Breast epithelium (tissue), 4 donors: Measurements from ENCODE around the gene KCNJ13. TPM values are rescaled to one million over a fixed set of nuclear protein-coding genes. Genes with fewer than 3 reads are reported as not detected.
A peak's percentile ranks its signal among the peaks of the same experiment; 100 is the strongest.

Source experiments
- DNase-seq, 2 donors: peaks; one replicate each; pipeline ENCODE4 v3.0.0-alpha.2; 2019; ENCODE audit warnings: low spot score in 2 of 2
- H3K27ac ChIP-seq, 2 donors: fragments of 200-600 bp; sonication (generic) in 1 of 2; one replicate each; pipeline ENCODE4 v1.5.1; 2016 to 2019; ENCODE audit warnings: mild to moderate bottlenecking in 1 of 2
- H3K27me3 ChIP-seq, 2 donors: fragments of 200-600 bp; sonication (generic) in 1 of 2; one replicate each; pipeline versions ENCODE4 v1.5.1 to v1.6.0; 2017 to 2019; ENCODE audit warnings: control low read depth in 1 of 2, mild to moderate bottlenecking in 1 of 2
- H3K36me3 ChIP-seq: fragments of 200-600 bp; one replicate; pipeline ENCODE4 v1.5.1; 2019
- H3K4me1 ChIP-seq, 2 donors: fragments of 200-600 bp; sonication (generic); one replicate each; pipeline ENCODE4 v1.5.1; 2016 to 2019; ENCODE audit warnings: control low read depth in 1 of 2
- H3K4me3 ChIP-seq, 3 donors: fragments of 200-600 bp; sonication (generic); 1 replicate in 2 of 3; 2 replicates in 1 of 3; pipeline ENCODE4 v1.5.1; 2016 to 2019; ENCODE audit warnings: mild to moderate bottlenecking in 3 of 3, moderate library complexity in 2 of 3
- H3K9me3 ChIP-seq, 2 donors: fragments of 200-600 bp; sonication (generic) in 1 of 2; one replicate each; pipeline ENCODE4 v1.5.1; 2016 to 2019; ENCODE audit warnings: control low read depth in 1 of 2
- CTCF ChIP-seq, 3 donors: fragments of 450-650 bp; IDR thresholded peaks; one replicate each; pipeline ENCODE4 v1.5.1; 2016 to 2017; ENCODE audit warnings: antibody characterized with exemption in 3 of 3, mild to moderate bottlenecking in 3 of 3, moderate library complexity in 3 of 3
- POLR2A ChIP-seq: fragments of 450-650 bp; IDR thresholded peaks from one replicate; pipeline ENCODE4 v1.6.1; 2016; ENCODE audit warnings: antibody characterized with exemption, mild to moderate bottlenecking, moderate library complexity
- POLR2AphosphoS5 ChIP-seq, 3 donors: sonication (generic); formaldehyde crosslinking; IDR thresholded peaks; one replicate each; pipeline ENCODE4 v1.6.1; 2017; ENCODE audit warnings: antibody characterized with exemption in 3 of 3
- intact Hi-C: fragments of 100-400 bp; cut with DNase I; formaldehyde crosslinking; loops from one replicate; pipeline ENCODE4 v1.15.1; 2023; ENCODE audit warnings: low total_unique reads
- total RNA-seq, 3 donors: library from RNA; depleted of rRNA; stranded (reverse); fragments of >200 nt; gene quantifications; one replicate each; pipeline ENCODE4 v1.1.0, GENCODE V29; 2016

KCNJ13 gene
- total RNA-seq, 3 donors from 2014 or later = 0.73 TPM; not detected in 2

DNA sequence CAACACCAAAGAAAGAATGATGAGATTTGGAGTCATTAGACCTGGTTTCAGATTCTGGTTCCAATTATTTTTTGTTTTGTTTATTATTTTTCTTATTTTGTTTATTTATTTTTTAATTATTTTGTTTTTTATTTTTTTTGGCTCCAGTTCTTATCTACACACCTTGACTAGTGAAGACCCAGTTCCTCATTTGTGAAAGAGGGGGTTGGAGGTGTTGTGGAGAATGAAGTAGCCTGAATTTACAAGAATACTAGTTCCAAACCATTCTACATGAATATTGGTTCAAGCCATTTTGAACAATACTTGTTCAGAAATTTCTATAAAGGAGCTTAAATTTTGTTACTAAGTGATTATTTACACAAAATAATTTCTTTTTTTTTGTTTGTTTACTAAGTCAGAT is 6.9 kb upstream of the KCNJ13 start:
- H3K9me3 ChIP-seq = no peaks in the 10 kb centered on the region
- no peak overlapping the region for H3K4me3 ChIP-seq
- no peak overlapping the region for H3K27ac ChIP-seq
- H3K36me3 ChIP-seq = no peaks in the 10 kb centered on the region
- no peak for TF ChIP-seq POLR2AphosphoS5 (IDR thresholded peaks at IDR 0.05)
- TF ChIP-seq CTCF (IDR thresholded peaks at IDR 0.05) = no peak
- no peak for TF ChIP-seq POLR2A
- DNase-seq = no peak
- H3K27me3 ChIP-seq = no peaks in the 10 kb centered on the region
- no peaks in the 10 kb centered on the region for H3K4me1 ChIP-seq
- intact Hi-C loops = no loop called here

DNA sequence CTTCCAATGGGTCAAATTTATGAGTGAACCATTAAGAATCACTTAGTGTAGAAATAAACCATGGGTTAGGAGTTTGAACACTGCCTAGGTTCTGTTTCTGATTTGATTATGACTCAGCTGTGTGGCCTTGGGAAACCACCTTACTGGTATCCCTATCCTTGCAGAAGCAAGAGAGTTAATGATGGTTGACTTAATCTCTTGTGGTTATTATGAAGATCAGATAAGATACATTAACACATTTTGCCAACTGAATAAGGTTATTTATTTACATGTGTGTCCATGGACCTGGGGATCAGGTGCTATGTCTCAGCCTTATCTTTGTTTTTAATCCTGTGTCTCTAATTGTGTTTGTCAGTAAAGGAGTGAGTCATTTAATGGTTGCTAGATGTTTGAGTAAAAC is 5.4 kb upstream of the KCNJ13 start:
- TF ChIP-seq POLR2A (no peak), POLR2AphosphoS5 (IDR thresholded peaks at IDR 0.05) (no peak), CTCF (IDR thresholded peaks at IDR 0.05) (no peak)
- no peak for DNase-seq
- Histone ChIP-seq H3K4me3 (no peak overlapping the region), H3K36me3 (no peaks in the 10 kb centered on the region), H3K27me3 (no peaks in the 10 kb centered on the region), H3K9me3 (no peaks in the 10 kb centered on the region), H3K4me1 (no peaks in the 10 kb centered on the region), H3K27ac (no peak overlapping the region)
- intact Hi-C loops = no loop called here

GRCh38 chr2:232779934-232780333 is 3.6 kb upstream of the KCNJ13 start:
- TF ChIP-seq POLR2A (no peak), CTCF (IDR thresholded peaks at IDR 0.05) (no peak), POLR2AphosphoS5 (IDR thresholded peaks at IDR 0.05) (no peak)
- Histone ChIP-seq H3K9me3 (no peaks in the 10 kb centered on the region), H3K27ac (peak overlapping the region in 1 of 2 donors; percentile 2), H3K4me1 (no peaks in the 10 kb centered on the region), H3K36me3 (no peaks in the 10 kb centered on the region), H3K4me3 (no peak overlapping the region), H3K27me3 (no peaks in the 10 kb centered on the region)
- no peak for DNase-seq
- intact Hi-C loops = no loop called here

- TF ChIP-seq POLR2A (no peak), CTCF (IDR thresholded peaks at IDR 0.05) (no peak), POLR2AphosphoS5 (IDR thresholded peaks at IDR 0.05) (no peak)
- H3K9me3 ChIP-seq = no peaks in the 10 kb centered on the region
- peak overlapping the region in 1 of 2 donors; percentile 2 for H3K27ac ChIP-seq
- no peaks in the 10 kb centered on the region for H3K4me1 ChIP-seq
- intact Hi-C loops = no loop called here
- H3K36me3 ChIP-seq = no peaks in the 10 kb centered on the region
- no peaks in the 10 kb centered on the region for H3K27me3 ChIP-seq
- H3K4me3 ChIP-seq = no peak overlapping the region
- DNase-seq = no peak
These were observed 3.1 kb upstream of the KCNJ13 start for GRCh38 chr2:232779465-232779864.

GRCh38 chr2:232777276-232777675 is 911 bp upstream of the KCNJ13 start:
- H3K9me3 ChIP-seq = no peaks in the 10 kb centered on the region
- H3K36me3 ChIP-seq = no peaks in the 10 kb centered on the region
- H3K27me3 ChIP-seq = no peaks in the 10 kb centered on the region
- no peak for DNase-seq
- no peaks in the 10 kb centered on the region for H3K4me1 ChIP-seq
- TF ChIP-seq CTCF (IDR thresholded peaks at IDR 0.05) (no peak), POLR2A (no peak), POLR2AphosphoS5 (IDR thresholded peaks at IDR 0.05) (no peak)
- no peak overlapping the region for H3K4me3 ChIP-seq
- H3K27ac ChIP-seq = no peak overlapping the region
- intact Hi-C loops = no loop called here
